GM04503 (cell line): ENCODE results near the gene HUNK.
A peak's percentile ranks its signal among the peaks of the same experiment; 100 is the strongest.
"Not testable (repeated sequence)": the region's sequence is repeated elsewhere in the genome, so short reads cannot be mapped to it uniquely, and the experiment has no call there.

Source experiments
- DNase-seq: peaks from one replicate; pipeline ENCODE4 v3.0.0-alpha.2; 2012; ENCODE audit warnings: low read depth

Gene HUNK

DNA sequence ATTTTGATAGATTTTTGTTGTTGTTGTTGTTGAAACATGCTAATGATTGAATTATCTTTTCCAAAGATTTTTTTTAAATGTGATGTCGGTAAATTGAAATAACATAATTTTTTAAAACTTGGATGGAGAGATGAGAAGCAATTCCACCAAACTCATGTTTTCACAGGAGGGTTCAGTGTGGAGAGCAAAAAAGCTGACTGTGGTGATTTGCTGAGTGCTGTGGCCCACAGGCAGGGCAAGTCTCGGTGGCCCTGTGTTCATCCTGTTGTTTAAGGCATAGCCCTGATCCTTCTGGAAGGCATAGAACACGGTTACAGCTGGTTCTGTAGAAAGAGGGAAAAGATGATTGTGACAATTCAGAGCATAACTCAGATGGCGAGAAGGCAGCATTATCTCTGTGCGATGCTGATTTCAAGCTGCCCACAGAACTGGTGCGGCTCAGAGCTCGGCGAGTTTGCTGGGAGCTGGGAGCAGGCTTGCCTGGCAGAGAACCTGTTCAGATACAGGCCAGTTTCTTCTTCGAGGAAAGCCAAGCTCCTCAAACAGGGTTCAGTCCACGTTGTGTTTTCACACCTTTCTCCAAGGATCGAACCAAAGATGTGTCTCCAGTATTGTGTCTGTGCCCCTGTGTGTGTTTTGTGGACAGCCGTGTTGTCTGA lies 127.1 kb downstream of the HUNK start:
- DNase-seq, result no peak

GRCh38 chr21:32001390-32001789 lies 128.6 kb downstream of the HUNK start:
- DNase-seq, result no peak

DNA sequence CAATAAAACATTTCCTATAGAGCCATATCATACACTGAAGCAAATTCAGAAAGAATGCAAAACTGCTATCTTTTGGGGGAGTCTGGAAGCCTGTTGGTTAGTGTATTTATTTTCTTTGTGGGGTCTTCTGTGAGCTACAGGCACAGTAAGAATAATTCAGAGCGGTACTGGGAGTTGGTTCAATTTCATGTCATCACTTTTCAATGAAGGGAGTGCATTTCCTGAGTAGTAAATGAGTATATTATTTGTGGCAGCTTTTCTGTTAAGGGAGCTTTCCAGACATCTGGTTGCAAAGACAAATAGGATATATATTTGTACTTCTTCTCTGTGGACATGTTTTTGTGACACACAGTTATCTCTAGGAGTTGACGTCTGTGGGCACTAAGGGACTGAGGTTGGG lies 130.6 kb downstream of the HUNK start:
- DNase-seq, result no peak

DNA sequence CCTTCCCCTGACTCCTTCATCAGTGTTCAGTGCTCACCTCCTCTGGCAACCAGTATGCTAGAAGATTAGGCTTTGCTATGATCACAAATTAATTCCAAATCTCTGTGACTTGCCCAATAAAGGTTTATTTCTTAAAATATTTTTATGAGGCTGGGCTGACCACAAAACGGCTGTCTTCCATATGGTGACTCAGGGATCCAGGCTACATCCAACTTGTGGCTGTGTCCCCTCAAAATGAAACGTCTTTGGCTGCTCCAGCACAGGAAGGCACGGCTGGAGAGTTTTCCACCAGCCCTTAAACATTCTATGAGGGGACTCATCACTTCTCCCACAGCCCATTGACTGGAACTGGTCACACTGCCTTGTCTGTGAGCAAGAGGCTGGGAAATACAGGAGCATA lies 131.5 kb downstream of the HUNK start:
- peak; percentile 2 for DNase-seq

DNA sequence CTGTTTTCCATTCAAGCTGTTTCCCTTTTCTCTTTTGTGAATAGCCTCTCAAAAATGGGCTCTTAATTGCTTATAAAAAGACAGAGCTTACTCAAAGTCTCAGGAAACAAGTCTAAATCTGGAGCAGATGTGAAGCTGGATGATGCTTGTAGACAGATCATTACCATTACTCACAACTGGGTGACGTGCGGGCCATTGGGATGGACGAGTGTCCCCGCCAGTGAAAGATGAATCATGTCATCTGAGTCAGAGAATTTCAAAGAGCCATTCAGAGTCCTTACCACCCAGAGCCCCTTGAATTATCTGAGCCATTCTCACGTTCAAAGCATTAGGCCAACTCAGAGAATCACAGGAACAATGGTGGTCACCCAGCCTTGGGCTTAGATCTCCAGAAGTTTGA lies 134.6 kb downstream of the HUNK start:
- DNase-seq, result peak; percentile 83

GRCh38 chr21:32008714-32009113 lies 135.9 kb downstream of the HUNK start:
- no peak for DNase-seq

DNA sequence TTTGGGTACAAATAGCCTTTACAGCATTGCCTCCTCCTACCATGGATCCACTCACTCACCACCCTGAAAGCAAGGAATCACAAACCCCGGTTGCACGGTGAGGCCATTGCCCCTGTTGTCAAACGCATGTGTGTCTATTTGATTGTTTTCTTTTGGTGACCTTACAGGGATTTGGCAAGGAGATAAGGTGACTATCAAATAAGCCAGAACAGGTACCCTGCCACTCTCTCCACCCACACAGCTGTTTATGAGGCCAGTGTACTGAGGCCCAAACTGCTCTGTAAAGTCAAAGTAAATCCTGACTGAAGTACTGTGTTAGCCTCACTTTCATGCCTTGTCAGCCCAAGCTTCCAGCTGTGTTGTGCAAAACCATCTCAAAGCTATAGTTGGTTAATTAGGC lies 136.4 kb downstream of the HUNK start:
- no peak for DNase-seq

GRCh38 chr21:32015461-32016139 lies 142.8 kb downstream of the HUNK start:
- DNase-seq, result no peak

DNA sequence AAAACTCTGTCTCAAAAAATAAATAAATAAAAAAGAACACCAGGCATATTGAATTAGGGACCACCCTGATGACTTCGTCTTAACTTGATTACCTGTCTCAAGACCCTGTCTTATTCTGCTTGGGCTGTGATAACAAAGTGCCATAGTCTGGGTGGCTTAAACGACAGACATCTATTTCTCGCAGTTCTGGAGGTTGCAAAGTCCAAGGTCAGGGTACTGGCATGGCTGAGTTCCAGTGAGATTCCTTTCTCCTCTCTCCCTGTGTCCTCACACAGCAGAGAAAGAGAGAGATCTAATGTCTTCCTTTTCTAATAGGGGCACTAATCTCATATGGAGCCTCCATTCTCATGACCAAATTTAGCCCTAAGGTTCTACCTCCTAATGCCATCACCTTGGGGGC lies 145.6 kb downstream of the HUNK start:
- DNase-seq, result no peak

- no peak for DNase-seq
These were observed 147.7 kb downstream of the HUNK start for GRCh38 chr21:32020564-32020963.

- DNase-seq, result no peak
These were observed 148.6 kb downstream of the HUNK start for GRCh38 chr21:32021319-32021994.

- no peak for DNase-seq
These were observed 149.3 kb downstream of the HUNK start for GRCh38 chr21:32022146-32022545.

DNA sequence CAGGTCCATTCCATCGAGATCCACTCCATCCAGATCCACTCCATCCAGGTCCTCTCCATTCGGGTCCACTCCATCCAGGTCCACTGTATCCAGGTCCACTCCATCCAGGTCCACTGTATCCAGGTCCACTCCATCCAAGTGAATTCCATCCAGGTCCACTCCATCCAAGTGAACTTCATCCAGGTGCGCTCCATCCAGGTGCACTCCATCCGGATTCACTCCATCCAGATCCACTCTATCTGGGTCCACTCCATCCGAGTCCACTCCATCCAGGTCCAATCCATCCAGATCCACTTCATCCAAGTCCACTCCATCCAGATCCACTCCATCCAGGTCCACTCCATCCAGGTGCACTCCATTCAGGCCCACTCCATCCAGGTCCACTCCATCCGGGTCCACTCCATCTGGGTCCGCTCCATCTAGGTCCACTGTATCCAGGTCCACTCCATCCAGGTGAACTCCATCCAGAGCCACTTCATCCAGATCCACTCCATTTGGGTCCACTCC lies 157.4 kb downstream of the HUNK start:
- no peak for DNase-seq

DNA sequence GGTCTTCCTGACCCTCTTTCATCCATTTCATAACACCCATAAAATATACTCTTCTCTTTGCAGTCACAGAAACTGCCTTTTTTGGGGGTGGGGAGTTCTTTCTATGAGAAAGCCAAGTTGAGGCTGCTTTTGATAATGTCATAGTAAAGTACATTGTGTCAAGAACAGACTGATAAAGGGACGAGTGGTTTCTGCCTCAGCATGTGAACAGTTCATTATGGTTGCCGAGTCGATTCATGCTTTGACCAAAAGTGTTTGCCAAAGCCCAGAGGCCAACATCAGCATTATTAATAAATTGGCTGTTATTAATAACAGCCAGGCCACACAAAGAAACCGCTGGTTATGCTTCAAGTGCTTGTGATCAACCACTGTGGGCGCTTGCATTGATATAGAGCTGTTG lies 162.0 kb downstream of the HUNK start:
- DNase-seq, result no peak

DNA sequence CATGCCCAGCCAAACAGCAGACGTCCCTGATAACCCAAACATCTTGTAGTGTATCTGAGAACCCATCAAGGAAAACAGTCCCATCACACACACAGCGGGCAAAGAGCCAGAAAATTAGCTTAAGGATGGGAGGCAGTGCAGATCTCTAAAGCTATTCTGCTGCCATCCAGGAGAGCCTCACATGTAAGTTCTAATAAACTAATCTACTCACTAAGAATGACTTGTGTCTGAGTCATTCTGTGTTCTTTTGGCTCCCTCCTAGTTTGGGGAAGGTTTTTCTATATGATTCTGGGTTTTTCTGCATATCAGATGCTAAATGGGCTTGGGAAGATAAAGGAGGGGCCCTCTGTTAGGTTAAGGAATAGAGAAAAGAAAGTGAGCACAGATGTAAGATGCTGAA lies 162.8 kb downstream of the HUNK start:
- DNase-seq, result no peak

GRCh38 chr21:32036756-32037155 lies 163.9 kb downstream of the HUNK start:
- DNase-seq, result no peak

- not testable (repeated sequence) for DNase-seq
These were observed 165.9 kb downstream of the HUNK start for GRCh38 chr21:32038751-32039150.

GRCh38 chr21:32043458-32043857 lies 170.6 kb downstream of the HUNK start:
- no peak for DNase-seq

DNA sequence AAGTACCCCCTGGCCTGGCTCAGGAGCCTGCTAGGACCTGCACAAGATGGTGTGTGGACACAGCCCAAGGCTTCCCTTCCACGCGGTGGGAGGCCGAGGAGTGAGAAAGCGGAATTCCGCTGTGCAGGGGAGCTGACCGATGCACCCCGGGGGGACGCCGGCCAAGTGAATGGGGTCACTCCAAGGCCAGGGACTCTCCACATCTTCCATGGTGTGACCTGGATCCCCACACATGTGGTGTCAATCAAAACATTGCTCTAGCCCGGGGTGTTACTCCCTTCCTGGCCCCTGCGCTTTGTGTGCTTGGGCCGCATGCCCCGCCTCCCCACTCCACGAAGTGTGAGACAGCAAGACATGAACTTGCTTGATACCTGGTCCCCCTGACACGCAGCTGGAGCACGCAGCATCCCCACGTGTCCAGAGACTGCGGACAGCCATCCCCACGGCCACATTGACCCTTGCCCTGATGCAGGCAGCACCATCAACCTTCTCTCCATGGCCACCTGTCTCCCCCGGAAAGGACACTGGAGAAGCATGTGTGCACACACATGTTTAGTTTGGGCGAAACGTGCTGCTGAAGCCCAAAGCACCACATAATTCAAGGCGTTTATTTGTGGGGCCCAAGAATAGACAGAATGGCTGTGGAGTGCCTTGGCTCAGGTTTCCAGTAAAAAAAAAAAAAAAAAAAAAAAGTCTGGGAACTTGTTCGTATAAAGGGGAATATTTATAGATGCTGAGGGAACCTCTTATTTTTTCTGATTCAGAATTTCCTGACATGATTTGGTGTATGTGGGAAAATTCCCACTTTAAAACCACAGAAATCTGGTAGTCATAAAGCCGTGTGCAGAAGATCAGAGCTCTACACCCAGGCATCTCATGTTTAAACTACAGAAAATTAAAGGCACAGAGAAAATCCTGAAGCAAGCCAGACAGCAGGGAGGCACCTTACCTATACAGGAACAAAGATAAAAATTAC lies 171.7 kb downstream of the HUNK start:
- DNase-seq, result peak; percentile 2

- DNase-seq, result no peak
These were observed 173.4 kb downstream of the HUNK start for GRCh38 chr21:32046191-32046590.

DNA sequence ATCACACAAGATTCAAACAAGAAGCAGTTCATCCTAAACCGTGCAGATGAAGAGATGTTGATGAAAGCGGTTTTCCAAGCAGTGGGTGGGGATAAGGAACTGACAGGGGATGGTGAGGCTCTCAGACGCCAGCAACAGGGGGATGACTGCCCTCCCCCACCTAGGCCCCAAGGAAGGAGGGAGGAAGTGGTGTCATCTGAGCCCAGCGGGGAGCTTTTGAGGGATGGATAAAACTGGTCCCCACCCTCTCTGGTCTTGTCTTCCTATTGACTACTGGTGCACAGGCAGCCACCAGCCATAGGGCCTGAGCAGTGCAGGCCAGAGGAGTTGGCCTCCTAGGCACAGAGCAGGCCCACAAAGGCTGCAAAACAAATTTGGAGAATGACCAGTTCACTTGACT lies 175.5 kb downstream of the HUNK start:
- no peak for DNase-seq
